Measurements from ENCODE around the gene PLCL1.

The PLCL1 gene

DNA sequence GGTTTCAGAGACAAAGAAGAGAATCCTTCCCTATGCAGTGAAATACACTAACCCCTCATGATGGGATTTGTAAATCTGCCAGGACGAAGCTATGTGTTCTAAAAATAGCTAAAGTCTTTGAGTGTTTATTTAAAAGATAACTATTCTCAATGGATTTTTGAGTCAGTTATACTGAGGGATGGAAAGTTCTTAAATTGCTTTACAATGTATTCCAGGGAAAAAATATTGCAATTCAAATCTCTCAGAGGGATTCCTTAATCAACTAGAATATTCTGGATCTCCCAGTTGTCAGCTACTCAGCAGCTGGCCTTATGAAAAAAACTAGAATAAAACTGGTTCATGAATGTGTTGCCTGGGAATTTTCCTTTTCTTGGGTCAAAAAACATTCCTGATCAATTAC lies 312.4 kb downstream of the PLCL1 start:
- DNase-seq (ENCODE audit: low spot score) = no peak

DNA sequence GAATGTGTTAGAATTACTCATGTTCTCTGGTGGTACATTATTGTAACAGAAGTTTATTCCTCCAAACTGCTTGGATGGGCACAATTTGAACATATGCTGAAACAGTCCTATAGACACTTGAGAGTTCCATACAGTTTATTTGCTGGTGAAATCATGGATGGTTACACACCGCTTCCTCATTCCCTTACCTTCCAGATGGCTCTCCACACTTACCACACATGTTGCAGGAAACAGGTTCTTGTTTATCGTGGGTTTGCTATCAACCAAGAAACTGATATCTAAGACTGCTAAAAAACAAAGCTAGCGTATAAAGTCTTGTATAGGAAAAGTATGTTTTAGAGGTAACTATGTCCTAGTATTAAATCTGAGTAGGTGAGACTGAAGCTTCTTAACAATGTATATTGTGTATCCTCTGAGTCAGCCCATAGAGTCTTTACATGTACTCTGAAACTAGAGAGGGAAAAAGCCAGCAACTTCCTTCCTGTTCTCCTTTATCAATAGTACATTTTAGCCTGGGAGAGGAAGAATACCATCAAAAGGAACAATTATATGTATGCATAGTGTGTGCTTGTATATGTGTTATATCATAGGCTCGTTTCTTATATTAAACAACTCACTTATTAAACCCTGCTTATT lies 313.1 kb downstream of the PLCL1 start:
- no peak for DNase-seq (ENCODE audit: low spot score)

DNA sequence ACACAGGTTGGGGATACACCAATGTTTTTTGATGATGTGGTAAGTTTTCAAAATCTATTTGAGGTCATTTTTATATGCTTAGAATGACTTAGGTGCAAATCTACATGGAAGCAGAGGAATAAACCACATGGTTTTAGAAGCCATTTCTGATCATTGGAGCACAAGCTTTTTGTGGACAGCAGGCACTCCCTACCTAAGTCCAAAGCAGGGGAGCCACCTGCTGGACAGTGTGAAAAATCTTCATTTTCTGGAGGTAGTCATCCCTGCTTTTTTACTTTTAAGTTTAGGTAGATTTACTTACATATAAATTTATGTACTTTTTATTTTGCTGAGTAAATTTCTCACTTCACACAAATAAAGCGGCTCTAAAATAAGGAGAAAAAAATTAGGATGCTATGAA lies 323.2 kb downstream of the PLCL1 start:
- no peak for DNase-seq (ENCODE audit: low spot score)

DNA sequence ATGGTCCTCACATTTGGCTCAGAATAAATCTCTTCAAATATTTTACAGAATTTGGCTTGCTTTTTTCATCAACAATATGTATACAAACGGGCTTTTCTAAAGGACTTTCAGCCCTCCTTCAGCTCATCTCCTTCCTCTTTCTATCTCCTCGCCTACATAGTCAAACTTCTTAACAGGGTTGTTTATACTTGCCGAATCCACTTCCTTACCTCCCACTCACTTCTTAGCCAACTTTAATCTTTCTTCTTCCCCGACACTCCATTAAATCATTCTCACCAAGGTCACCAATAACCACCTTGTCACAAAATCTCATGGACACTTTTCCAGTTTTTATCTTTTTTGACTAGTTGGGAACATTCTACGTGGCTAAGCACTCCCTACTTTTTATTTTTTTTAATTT lies 325.2 kb downstream of the PLCL1 start:
- no peak for DNase-seq (ENCODE audit: low spot score)

DNA sequence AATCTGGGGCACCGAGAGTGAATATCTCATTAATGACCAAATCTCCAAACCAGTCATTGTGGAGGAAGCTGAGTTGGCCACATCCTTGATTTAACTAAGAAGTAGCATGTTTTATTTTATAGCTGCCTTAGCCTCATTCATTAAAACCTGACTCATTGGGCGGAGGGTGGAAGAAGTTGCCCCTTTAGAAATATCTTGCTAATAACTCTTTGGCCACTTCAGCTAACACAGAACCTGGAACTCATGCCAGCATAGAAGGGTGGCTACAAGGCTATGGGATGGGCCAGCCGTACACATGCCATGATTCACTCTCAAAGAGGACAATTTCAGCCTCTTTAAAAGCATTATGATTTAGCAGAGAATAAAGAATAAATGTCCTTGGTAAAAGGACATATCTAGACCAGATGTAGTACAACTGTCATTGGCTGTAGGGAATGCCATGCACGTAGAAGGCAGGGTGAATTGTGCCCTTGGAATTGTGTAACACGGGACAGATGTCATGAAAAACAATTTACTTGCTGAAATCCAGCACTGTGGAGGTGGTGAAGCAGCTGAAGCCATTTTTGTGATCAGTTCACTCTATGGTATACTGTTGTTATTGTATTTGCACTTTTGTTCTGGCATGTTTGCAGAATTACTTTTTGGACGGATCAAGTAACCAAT lies 330.0 kb downstream of the PLCL1 start:
- no peak for DNase-seq (ENCODE audit: low spot score)

DNA sequence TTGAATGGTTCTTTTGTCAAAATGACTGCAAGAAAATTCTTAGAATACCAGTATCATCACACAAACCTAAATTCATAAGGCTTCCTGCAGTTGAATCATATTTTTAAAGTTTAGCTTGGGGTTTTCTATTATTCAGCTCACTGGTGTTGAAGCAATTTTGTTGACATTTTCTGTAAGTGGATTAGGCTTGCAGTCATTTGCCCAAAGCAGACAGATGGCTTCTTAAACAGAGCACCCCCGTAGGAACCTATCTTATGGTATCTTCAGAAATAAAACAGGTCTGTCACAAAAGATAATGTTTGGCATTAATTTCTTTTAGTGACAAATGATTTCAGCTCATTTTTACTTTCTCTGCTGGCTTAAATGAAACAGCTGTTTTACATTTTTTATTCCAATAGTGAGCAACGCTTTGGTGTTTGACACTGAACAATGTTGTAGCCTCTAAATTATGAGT lies 331.1 kb downstream of the PLCL1 start:
- no peak for DNase-seq (ENCODE audit: low spot score)

DNA sequence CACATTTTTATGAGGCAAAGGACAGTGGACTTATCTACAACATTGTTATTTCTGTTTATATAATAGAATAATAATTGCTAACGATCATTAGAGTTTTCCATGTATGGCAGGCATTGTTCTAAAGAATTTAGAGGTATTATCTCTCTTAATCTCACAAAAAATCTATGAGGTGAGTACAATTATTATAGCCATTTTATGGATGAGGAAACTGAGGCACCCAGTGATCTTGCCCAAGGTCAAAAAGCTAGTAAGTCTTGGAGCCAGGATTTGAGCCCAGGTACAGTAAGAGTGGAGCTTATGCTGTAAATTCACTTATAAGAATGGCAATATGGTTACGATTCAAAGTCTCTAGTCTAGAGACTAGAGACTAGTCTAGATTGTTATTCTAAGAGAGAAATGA lies 331.7 kb downstream of the PLCL1 start:
- DNase-seq (ENCODE audit: low spot score) = no peak

DNA sequence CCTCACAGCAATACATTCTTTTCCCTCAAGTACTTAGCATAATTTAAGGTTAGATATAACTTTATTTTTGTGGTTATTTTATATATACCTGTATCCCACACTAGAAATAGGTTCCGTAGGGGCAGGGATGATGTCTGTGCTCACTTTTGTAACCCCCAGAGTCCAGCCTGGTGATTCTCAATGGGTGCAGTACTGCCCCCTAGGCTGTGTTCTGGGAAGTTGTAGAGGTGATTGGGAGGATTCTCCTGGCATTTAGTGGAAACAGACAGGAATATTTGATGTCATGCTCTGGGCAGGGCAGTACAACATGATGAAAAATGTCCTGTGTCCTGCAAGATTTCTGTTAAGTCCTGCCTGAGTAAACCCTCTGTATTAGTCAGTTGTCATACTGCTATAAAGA lies 333.3 kb downstream of the PLCL1 start:
- no peak for DNase-seq (ENCODE audit: low spot score)

DNA sequence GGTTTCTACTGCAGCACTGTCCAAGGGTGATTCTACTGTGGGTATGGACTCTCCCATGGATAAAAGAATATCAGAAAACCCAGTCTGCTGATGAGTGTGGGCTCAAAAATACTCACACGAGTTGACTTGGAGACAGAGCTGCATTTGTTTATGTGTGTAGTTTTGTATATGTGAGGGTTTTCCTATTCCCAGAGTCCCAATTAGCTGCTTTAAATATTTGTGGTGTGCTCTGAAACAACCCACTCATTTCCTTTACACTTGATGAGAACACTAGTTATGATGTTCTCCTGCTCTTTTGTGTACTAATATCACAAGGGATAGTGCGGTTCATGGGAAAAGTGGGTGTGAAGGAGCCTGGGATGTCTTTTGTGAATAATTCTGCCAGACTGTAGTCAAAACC lies 337.3 kb downstream of the PLCL1 start:
- no peak for DNase-seq (ENCODE audit: low spot score)

DNA sequence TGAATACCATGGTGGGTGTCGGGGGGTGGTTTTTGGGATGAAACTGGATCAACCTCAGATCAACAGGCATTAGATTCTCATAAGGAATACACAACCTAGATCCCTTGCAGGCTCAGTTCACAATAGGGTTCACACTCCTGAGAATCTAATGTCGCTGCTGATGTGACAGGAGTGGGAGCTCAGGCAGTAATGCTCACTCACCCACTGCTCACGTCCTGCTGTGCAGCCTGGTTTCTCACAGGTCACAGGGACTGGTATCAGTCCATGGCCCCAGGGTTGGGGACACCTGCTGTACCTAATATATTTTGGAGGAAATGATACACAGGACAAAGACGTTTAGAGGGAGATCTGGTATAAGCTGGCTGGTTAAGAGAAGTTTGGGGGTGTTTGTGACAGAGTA lies 338.8 kb downstream of the PLCL1 start:
- DNase-seq (ENCODE audit: low spot score) = no peak

DNA sequence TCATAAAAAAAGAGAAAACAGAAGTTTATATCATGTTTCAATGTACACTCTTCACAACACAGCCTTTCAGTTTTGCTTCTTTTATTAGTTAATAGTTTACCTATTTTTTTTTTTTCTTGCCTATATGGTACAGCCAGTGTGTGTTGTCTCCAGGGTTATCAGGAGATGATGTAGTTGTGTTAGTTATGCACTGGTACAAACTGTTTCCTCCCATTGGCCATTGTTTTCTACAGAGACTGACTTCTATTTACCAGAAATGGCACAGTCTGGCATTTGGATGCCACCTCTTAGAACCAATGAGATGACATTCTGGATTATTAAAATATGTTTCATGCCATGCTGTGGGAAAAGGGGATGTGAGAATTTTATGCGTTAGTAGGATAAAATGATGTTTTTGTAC lies 339.4 kb downstream of the PLCL1 start:
- no peak for DNase-seq (ENCODE audit: low spot score)

DNA sequence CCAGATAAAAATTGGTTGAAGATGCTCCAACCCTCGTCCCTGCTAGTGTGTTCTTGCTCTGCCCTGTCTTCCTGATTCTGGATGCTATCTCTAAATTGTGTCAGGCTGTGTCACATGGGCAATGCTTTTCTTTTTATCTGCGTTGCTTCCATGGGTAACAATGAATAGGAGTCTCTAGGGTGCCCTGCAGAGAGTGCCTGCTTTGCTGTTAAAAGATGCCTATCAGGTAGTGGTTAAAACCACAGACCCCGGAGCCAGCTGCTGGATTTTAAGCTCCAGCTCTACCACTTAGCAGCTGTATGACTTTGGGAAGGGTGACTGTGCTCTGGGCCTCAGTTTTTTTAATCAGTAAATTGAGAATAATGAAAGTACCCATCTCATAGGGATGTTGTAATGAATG lies 340.3 kb downstream of the PLCL1 start:
- no peak for DNase-seq (ENCODE audit: low spot score)

DNA sequence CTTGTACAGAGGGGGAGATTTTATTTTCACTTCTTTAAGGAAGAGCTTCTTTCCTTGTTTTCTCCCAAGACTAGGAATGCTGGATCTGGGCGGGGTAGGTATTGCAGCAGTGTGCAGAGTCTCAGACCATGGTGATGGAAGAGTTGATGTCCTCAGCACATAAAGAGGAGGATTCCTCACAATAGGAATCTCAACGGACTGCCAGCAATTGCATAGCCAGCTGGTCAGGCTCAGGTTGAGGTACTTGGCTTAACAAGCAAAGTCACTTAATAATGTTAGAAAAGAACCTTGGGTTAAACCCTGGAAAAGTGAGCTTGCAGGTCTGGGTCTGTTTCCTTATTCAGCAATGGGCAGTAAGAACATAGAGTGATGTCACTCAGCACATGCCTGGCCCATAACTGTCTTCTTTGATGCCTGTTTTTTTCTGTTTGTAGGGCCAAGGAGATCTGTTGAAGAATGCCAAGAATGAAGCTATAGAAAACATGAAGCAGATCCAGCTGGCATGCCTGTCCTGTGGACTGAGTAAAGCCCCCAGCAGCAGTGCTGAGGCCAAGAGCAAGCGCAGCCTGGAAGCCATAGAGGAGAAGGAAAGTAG lies 342.1 kb downstream of the PLCL1 start:
- no peak for DNase-seq (ENCODE audit: low spot score)

DNA sequence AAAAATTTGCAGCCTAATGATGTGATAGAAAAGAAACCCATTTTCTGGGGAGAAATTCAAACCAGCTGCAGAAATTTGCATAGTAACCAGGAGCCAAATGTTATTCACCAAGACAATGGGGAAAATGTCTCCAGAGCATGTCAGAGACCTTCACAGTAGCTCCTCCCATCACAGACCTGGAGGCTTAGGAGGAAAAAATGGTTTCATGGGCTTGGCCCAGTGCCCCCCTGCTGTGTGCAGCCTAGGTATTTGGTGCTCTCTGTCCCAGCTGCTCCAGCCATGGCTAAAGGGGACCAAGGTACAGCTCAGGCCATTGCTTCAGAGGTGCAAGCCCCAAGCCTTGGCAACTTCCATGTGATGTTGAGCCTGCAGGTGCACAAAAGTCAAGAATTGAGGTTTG lies 352.9 kb downstream of the PLCL1 start:
- no peak for DNase-seq (ENCODE audit: low spot score)

DNA sequence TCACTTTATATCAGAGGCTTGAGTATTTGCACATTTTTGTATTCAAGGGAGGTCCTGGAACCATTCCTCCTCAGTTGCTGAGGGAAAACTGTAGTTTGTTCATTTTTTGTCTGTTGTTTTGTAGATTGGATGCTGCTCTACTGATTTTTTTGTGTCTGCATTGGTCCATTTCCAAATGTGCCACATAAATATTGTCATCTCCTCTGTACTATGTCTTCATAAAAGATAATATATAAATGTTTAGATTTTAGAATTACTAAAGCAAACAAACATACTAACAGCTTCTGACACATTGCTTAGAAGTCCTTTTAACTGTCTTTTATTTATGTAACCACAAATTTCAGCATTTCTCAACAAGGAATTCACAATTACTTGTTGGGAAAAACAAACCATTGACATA lies 356.8 kb downstream of the PLCL1 start:
- no peak for DNase-seq (ENCODE audit: low spot score)

DNA sequence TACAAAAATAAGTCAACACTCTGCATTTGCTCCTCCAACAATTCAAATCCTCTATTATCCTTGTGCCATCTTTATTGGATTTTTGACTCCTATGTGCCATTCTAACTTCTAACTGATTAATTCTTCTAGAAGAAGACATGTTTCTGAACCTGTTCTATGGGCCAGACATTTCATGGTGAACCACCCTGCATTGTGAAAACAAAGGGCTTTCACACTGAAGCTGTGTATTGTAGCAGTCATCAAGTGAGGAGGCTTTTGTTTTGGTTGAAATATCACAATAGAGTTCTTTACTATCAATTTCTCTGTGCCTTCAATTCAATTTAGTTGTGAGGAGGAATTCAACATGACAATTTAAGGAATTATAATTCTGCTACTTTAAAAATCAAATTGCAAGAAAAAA lies 357.9 kb downstream of the PLCL1 start:
- DNase-seq (ENCODE audit: low spot score) = no peak

DNA sequence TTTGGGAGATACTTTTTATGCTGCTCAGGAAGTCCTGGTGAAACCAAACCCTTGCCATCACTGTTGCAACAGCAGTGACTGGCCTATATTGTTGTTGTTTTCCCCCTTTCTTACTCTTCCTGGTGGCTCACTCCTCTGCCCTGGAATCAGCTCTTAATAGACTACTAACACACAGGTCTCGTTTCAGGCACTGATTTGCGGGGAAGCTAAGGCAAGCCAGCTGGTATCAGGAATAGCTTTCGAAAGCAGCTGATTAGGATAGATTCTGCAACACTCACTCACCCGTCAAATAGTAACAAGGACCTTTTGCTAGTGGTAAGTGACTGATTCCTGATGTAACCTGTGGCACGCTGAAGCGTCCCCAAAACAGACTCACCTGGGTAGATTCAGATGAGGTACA lies 360.4 kb downstream of the PLCL1 start:
- DNase-seq (ENCODE audit: low spot score) = no peak

DNA sequence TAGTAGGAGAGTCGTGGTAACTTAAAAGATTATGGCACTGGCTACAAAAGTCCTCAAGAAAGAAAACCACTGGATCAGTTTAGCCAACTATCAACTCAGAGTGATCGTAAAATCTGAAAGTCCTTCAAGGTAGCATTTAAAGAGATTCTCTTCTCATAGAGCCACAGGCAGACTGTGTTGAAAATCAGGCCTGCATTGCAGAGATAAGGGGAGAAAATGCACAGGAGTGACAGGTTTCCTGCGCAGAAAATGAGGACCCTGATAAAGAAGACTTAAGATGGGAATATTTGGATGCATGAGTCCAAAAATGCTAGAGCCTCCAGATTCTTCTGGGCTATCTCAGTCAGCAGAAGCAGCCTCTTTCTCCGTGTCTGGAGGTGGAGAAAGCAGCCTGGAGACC lies 360.9 kb downstream of the PLCL1 start:
- no peak for DNase-seq (ENCODE audit: low spot score)

DNA sequence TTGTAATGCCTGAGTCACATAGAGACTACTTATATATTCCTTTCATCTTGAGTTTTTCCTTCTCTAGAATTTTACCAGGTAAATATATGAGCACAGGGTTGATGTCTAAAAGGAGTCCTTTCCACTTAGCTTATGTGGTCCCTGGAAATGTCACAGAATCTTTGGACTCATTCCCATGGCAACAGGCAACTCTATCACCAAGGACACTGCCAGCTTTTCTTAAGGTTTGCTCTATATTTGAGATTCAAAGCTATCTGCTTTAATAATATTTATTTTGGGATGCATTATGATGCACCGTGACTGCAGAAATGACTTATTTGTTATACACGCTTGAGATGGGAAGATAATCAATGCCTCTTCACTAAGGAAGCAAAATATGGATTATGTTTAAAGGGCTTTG lies 363.0 kb downstream of the PLCL1 start:
- no peak for DNase-seq (ENCODE audit: low spot score)

DNA sequence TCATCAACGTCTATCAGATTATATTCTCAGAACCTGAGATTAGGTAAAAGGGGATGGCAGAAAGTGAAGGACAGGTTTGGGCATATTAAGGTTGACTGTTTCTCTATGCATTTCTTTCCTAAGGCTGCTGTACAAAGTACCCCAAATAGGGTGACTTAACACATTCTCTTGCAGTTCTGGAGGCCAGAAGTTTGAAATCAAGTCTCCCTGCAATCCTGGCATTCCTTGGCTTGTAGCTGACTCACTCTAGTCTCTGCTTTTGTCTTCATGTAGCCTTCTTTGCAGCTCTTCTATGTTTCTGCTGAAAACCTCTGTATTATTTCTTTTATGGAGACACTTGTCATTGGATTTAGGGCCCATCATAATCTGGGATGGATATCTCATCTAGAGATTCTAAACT lies 364.3 kb downstream of the PLCL1 start:
- no peak for DNase-seq (ENCODE audit: low spot score)

DNA sequence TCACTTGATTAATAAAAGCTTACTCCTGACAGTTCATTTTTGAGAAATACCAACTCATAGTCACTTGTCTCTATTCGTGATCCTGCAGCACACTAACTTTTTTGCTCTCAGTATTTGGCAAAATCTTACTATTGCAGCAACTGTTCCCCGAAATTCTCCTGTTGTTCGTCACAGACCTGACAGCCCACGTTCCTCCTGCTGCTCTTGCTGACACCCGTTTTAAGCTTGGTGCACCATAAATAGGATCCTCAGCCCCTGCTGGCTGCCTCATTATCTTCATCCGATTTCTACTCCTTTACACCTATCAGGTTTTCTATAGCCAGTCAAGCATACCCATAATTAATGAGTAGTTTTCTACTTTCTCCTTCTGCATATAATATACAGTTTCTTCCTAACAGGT lies 368.8 kb downstream of the PLCL1 start:
- DNase-seq (ENCODE audit: low spot score) = no peak

DNA sequence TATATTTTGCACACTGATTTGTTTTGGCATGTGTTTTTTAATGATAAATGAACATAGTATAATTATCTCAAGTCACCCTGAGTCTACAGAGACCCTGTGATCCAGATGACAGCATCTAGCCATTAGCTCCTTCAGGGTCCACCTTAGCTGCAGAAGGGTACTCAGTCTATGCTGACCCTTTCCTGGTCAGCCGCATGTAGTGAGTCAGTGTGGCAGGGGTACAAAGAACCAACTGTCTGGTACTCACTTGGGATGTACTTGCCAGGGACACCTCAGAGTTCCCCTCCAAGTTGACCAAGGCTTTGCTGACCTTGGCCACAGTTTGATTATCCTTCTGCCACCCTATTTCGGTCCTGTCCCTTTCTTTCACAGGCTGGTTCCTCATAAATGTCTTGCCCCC lies 369.5 kb downstream of the PLCL1 start:
- DNase-seq (ENCODE audit: low spot score) = no peak

DNA sequence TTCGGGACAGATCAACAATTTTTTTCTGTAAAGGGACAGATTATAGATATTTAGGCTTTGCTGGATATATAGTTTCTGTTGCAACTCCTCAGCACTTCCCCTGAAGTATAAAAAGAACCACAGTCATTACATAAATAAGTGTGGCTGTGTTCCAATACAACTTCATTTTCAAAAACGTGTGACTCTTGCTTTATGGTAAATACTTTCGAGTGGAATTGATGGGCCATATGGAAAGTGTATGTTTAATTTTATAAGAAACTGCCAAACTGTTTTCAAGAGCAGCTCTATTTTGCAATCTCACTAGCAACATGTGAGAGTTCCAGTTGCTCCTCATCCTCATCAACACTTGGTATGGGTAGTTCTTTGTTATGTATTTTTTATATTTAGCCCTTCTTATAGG lies 370.9 kb downstream of the PLCL1 start:
- DNase-seq (ENCODE audit: low spot score) = no peak

DNA sequence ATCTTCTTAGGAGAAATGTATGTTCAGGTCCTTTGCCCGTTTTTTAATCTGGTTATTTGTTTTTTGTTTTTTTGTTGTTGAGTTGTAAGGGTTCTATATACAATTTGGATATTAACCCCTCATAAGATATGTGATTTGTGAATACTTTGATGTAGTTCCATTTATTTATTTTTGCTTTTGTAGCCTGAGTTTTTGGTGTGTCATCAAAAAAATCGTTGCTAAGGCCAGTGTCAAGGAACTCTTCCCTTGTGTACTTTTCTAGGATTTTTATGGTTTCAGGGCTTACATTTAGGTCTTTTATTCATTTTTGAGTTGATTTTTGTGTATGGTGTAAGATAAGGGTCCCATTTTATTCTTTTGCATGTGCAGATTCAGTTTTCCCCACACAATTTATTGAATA lies 372.6 kb downstream of the PLCL1 start:
- no peak for DNase-seq (ENCODE audit: low spot score)
